ENCODE data around the gene UBR2.

The UBR2 gene

DNA sequence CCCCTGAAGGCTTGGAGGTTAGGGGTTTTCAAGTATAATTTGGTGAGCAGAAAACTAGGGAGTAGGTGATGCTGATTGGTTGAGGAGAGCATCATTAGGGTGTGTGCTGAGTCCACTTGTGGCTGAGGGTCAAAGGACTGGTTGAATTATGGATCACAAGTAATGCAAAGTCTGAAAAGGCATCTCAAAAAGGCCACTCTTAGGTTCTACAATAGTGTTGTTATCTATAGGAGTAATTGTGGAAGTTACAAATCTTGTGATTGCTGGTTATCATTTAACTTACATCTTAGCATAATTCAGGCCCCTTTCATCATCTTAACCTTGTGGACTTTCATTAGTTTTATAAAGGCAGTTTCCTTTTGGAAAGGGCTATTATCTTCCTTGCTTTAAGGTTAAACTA, 60.8 kb downstream of the UBR2 start:
- TF ChIP-seq, protein P1, sequence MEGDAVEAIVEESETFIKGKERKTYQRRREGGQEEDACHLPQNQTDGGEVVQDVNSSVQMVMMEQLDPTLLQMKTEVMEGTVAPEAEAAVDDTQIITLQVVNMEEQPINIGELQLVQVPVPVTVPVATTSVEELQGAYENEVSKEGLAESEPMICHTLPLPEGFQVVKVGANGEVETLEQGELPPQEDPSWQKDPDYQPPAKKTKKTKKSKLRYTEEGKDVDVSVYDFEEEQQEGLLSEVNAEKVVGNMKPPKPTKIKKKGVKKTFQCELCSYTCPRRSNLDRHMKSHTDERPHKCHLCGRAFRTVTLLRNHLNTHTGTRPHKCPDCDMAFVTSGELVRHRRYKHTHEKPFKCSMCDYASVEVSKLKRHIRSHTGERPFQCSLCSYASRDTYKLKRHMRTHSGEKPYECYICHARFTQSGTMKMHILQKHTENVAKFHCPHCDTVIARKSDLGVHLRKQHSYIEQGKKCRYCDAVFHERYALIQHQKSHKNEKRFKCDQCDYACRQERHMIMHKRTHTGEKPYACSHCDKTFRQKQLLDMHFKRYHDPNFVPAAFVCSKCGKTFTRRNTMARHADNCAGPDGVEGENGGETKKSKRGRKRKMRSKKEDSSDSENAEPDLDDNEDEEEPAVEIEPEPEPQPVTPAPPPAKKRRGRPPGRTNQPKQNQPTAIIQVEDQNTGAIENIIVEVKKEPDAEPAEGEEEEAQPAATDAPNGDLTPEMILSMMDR (IDR thresholded peaks at IDR 0.05; ENCODE audit: insufficient read depth, missing control alignments), result no peak
- DNase-seq (ENCODE audit: insufficient read length, low spot score) (no peak), FAIRE-seq (no peak)

DNA sequence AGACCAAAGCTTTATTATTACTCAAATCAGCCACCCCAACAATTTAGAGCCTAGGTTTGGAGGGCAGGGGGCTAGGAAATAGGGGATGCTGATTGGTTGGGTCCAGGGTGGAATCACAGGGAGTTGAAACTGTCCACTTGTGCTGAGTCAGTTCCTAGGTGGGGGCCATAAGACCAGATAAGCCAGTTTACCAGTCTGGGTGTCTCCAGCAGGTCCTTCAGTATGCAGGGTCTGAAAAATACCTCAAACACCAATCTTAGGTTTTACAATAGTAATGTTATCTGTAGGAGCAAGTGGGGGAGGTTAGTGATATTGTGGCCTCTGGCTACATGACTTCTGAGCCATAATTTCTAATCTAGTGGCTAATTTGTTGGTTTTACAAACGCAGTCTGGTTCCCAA, 63.2 kb downstream of the UBR2 start:
- TF ChIP-seq, protein P1 (IDR thresholded peaks at IDR 0.05; ENCODE audit: insufficient read depth, missing control alignments), result no peak
- FAIRE-seq (no peak), DNase-seq (ENCODE audit: insufficient read length, low spot score) (no peak)

GRCh38 chr6:42627674-42628073, 63.8 kb downstream of the UBR2 start:
- TF ChIP-seq, protein P1 (IDR thresholded peaks at IDR 0.05; ENCODE audit: insufficient read depth, missing control alignments), result no peak
- FAIRE-seq (no peak), DNase-seq (ENCODE audit: insufficient read length, low spot score) (no peak)

DNA sequence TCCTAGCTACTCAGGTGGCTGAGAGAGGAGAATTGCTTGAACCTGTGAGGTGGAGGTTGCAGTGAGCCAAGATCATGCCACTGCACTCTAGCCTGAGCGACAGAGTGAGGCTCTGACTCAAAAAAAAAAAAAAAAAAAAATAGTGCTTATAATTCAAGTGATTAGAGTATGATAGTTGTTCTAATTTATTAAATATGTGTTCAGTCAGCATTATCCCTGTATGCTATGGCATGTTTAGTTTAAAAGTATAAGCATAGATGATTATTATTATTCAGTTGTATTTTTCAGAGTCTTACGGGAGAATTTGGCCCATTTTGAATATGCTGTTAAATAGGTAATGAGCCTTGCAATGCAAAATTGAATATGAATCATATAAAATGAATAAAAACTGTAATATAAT, 64.8 kb downstream of the UBR2 start:
- FAIRE-seq (no peak), DNase-seq (ENCODE audit: insufficient read length, low spot score) (no peak)
- TF ChIP-seq, protein P1 (IDR thresholded peaks at IDR 0.05; ENCODE audit: insufficient read depth, missing control alignments), result no peak

DNA sequence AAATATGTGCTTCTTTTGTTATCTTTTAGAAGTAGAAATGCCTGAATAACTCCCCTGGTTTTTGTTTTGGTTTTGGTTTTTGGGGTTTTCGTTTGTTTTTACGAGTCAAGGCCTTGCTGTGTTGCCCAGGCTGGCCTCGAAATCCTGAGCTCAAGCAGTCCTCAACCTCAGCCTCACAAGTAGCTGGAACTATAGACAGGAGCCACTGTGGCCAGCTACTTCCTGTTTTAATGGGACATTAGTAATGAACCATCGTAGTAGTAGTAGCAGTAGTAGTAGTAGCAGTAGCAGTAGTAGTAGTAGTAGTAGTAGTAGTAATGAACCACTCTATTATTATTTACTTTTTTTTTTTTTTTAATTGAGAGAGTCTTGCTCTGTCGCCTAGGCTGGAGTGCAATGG, 66.0 kb downstream of the UBR2 start:
- TF ChIP-seq, protein P1 (IDR thresholded peaks at IDR 0.05; ENCODE audit: insufficient read depth, missing control alignments), result no peak
- DNase-seq (ENCODE audit: insufficient read length, low spot score), result no peak
- FAIRE-seq, result no peak

DNA sequence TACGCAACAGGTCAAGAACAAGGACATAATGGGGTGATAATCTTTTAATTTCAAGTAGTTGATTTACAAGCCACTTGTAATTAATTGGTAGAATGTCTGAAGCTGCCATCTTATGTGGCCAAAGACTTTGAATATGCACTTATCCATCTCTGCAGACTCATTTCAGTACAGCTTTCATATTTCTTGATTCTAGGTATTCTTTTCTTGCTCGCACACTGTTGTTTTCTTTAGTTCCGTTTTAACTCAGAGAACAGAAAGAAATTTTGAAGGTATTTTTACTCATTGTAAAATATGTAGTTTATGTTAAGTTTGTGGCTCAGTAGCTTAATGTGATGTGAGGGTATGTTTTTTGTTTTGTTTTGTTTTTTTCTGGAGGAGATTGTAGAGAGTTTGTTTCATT, 73.9 kb downstream of the UBR2 start:
- FAIRE-seq (no peak), DNase-seq (ENCODE audit: insufficient read length, low spot score) (no peak)
- TF ChIP-seq, protein P1 (IDR thresholded peaks at IDR 0.05; ENCODE audit: insufficient read depth, missing control alignments), result no peak

DNA sequence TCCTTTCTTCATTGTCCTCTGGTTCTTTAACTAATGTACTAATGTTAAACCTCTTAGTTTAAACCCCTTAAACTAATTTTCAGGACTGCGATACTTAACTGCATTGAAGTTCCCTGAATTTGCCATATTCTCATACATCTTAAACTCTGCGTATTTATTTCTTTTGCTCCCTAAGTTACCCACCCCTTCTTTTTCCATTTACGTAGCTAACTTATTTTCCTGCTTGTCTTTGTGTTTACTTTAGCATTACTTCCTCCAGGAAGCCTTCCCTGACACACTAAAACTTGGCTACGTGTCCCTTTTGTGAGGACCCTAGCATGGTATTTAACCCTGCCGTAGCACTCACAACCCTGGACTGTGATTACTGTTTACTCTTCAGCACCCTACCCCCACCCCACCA, 79.0 kb downstream of the UBR2 start:
- FAIRE-seq (no peak), DNase-seq (ENCODE audit: insufficient read length, low spot score) (no peak)
- TF ChIP-seq, protein P1 (IDR thresholded peaks at IDR 0.05; ENCODE audit: insufficient read depth, missing control alignments), result no peak
